ENCODE results near the gene IL20RB.

The IL20RB gene

DNA sequence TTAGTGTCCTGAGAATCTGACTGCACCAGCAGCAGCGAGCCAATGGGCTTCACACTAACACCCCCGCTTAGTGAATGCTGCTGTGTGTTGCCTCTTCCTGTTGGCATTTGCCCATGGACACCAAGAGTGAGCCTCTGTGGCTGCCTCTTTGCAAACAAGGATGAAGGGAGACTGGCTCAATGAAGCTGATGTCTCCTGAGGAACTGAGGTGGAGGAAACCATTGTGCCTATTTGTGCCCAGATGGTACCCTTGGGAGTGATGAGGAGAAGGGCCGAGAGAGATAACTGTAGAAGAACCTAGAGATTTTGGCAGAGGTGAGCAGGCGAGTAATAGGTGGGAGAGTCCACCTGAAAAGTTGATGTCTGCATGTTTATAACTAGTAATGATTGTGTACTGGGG, 51.2 kb downstream of the IL20RB start:
- TF ChIP-seq, protein P1, sequence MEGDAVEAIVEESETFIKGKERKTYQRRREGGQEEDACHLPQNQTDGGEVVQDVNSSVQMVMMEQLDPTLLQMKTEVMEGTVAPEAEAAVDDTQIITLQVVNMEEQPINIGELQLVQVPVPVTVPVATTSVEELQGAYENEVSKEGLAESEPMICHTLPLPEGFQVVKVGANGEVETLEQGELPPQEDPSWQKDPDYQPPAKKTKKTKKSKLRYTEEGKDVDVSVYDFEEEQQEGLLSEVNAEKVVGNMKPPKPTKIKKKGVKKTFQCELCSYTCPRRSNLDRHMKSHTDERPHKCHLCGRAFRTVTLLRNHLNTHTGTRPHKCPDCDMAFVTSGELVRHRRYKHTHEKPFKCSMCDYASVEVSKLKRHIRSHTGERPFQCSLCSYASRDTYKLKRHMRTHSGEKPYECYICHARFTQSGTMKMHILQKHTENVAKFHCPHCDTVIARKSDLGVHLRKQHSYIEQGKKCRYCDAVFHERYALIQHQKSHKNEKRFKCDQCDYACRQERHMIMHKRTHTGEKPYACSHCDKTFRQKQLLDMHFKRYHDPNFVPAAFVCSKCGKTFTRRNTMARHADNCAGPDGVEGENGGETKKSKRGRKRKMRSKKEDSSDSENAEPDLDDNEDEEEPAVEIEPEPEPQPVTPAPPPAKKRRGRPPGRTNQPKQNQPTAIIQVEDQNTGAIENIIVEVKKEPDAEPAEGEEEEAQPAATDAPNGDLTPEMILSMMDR (IDR thresholded peaks at IDR 0.05), result no peak

DNA sequence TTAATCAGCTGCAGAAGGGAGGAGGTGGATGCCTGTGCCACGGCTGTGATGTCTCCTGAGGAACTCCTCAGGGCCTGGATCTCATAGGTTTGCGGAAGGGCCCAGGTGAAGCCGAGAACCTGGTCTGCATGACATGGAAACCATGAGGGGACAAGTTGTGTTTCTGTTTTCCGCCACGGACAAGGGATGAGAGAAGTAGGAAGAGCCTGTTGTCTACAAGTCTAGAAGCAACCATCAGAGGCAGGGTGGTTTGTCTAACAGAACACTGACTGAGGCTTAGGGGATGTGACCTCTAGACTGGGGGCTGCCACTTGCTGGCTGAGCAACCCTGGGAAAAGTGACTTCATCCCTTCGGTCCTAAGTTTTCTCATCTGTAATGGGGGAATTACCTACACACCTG, 52.4 kb downstream of the IL20RB start:
- TF ChIP-seq, protein P1 (IDR thresholded peaks at IDR 0.05), result no peak

DNA sequence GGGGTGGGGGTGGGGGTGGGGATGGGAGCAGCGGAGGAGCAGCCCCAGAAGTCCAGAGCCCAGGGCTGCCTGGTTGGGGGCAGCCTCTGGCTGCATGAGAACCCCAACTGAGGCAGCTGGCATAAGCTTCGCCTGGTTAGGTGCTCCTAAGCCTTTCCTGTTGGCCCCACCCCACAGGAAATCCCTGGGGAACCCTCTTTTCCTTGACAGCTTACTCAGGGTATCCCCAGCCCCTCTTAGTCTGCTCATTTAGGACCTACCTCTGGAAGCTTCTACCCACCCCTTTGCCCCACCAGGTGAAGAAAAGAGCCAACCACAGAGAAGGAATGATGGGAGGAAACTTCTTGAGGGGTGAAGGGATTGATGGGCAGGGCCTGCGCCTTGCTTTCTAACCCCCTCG, 53.4 kb downstream of the IL20RB start:
- TF ChIP-seq, protein P1 (IDR thresholded peaks at IDR 0.05), result no peak

DNA sequence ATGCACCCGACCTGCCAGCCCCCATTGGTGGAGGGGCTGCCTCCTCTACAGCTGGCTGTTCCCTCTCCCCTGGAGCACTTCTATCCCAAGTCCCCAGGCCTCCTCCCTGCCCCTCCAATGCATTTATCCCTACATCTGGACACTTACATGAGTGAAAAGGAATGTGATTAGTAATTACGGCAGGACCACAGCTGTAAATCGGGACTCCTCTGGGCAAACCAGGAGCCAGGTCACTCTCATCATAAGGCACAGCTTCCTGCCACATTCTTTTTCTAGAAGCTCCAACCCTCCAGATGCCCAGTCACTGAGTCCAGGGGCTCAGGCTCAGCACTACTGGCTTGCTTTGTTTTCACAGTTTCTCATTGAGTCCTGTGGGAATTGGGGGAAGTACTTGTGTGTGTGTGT, 54.3 kb downstream of the IL20RB start:
- TF ChIP-seq, protein P1 (IDR thresholded peaks at IDR 0.05), result no peak

DNA sequence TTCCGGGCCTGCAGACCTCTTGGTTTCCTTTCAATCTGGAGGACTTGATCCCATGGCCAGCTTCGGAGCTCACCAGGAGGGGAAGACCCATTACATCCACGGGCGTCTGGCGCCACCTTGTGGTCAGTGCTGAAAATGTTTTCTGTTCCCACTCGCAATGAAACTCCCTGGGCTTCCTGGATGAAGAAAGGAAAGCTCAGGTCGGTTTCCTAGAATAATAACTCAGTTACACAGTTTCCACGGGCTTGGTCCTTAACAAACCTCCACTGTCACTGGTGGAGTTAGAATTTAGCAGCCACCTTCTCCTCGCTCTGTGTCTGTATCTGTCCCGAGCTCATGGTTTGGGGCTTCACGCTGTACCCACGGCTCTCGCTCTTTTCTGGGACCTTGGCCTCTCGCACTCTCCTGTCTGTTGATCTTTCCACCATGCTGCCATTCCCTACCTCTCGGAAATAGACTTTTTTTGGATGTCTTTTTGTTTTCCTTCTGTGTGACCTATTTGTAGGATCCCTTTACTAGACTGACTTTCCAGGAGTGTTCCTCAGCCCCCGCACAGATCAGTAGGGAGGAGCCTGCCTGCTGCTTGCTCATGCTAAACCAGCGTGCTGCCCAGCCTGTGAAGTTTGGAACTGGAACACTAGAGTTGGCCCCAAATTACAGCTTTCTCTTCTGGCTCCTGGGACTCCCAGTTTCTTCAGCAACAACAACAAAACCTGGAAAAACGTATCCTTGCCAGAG, 56.3 kb downstream of the IL20RB start:
- TF ChIP-seq, protein P1 (IDR thresholded peaks at IDR 0.05), result peak; percentile 79

DNA sequence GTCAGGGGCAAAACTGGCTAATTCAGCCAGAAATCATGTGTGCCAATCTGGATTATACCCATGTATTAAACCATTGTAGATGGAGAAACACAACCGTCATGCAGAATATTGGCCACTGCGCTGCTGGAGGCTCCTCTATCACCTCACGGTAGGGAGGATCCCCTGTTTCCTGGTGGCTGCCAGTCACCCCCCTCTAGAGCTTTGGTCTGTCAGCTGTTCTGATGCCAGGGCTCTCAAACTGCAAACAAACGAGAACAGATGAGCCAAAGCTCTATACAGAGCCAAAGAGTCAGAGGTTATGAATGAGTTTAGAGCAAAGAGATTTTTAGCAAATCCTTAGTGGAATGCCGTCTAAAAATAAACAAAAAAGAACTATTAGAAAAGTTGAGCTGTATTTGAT, 62.5 kb downstream of the IL20RB start:
- TF ChIP-seq, protein P1 (IDR thresholded peaks at IDR 0.05), result no peak

DNA sequence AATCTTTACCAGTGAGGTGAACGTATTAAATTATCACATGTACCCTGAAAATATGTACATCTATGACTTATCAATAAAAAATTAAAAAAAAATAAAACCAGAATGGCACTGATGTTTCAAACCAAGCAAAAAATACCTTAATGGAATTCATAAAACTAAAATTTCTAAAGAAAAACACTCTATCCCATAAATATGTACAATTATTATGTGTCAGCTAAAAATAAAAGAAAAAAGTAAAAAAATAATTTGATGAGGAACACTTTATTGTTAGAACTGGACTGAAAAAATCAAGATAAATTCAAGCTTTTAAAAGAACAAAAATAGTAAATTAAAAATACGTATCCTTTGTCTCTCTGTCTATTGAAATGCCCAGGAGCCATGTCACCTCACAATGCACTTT, 63.1 kb downstream of the IL20RB start:
- TF ChIP-seq, protein P1 (IDR thresholded peaks at IDR 0.05), result no peak

DNA sequence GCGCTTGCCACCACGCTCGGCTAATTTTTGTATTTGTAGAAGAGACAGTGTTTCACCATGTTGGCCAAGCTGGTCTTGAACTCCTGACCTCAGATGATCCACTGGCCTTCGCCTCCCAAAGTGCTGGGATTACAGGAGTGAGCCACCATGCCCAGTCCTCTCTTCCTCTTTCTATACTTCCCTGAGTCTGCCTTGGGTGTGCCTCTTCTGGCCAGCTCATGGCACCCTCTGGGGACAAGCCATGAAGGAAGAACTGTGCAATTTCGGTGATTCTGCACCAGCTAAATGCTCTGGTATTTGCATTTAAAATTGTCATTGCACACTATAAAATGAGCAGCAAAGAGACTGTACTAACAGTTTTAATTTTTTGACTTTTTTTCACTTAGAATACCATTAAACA, 66.6 kb downstream of the IL20RB start:
- TF ChIP-seq, protein P1 (IDR thresholded peaks at IDR 0.05), result no peak

Measured in LNCAP (cell line).